Medulla oblongata (tissue), 1 donor: ENCODE measurements around the gene THAP3.
A peak's percentile ranks its signal among the peaks of the same experiment; 100 is the strongest.
"Not testable (repeated sequence)": the region's sequence is repeated elsewhere in the genome, so short reads cannot be mapped to it uniquely, and the experiment has no call there.

Source experiments
- DNase-seq: peaks from one replicate; pipeline ENCODE4 v3.0.0-alpha.2; 2015; ENCODE audit errors: extremely low spot score

THAP3 gene

DNA sequence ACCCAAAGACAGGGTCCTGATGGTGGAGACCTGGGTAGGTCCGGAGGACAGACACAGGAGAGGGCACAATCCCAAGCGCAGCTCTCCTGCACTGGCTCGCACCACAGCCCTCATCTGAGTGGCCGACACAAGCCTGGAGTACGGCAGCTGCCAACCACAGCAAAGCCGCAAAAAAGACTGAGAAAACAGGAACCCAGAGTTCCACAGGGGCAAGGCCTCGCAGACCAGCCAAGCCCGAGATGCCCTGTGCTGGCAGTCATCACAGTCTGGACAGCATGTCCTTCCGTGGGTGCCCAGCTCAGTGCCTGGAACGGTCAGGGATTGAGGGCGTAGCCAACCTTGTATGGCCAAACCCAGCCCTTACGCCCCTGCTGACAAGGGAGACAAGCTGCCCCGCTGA, 33.4 kb upstream of the THAP3 start:
- DNase-seq: peak; percentile 49

- no peak for DNase-seq
Measured at GRCh38 chr1:6591644-6592043, 33.0 kb upstream of the THAP3 start.

DNA sequence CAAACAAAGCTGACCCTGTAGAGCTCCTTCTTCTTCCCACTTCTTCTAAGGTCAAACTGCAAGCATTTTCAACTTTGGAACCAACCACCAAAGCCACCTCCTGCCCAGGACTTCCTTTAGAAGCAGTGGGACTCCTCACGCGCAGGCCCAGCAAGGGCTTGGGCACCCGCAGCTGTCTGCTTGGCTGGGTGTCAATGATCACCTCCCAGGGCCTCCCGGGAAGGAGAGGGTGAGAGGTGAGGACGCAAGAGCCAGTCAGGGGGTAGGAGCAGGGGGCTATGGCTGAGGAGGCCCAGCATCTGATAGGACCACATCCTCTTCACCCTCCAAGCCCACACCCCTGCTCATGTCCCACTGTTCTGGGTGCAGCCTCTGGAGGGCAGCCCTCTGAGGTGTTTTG, 32.2 kb upstream of the THAP3 start:
- DNase-seq: no peak

- no peak for DNase-seq
Measured at GRCh38 chr1:6592865-6593593, 31.6 kb upstream of the THAP3 start.

DNA sequence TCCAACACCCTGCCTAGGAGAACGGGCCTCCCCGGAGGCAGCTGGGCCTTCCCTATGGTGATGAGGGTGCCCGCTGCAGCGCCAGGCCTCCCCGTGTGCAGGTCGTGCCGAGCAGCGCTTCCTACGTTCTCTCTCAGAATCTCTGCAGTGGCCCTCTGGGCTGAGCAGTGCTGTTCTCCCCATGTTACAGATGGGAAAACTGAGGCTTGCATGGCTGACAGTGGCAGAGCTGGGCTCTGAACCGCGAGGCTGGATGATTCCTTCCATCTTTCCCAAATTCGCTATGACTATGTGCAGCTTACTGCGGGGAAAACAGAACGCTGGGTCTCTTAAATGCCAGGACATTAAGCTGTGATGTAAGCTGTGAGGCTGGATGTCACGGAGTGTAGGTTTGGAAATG, 30.9 kb upstream of the THAP3 start:
- DNase-seq: no peak

- no peak for DNase-seq
Measured at GRCh38 chr1:6594977-6595740, 29.5 kb upstream of the THAP3 start.

GRCh38 chr1:6596351-6596750, 28.3 kb upstream of the THAP3 start:
- DNase-seq: no peak

GRCh38 chr1:6596886-6597776, 27.5 kb upstream of the THAP3 start:
- DNase-seq: no peak

GRCh38 chr1:6597777-6598131, 26.9 kb upstream of the THAP3 start:
- no peak for DNase-seq

GRCh38 chr1:6599141-6599975, 25.3 kb upstream of the THAP3 start:
- peak; percentile 44 for DNase-seq

DNA sequence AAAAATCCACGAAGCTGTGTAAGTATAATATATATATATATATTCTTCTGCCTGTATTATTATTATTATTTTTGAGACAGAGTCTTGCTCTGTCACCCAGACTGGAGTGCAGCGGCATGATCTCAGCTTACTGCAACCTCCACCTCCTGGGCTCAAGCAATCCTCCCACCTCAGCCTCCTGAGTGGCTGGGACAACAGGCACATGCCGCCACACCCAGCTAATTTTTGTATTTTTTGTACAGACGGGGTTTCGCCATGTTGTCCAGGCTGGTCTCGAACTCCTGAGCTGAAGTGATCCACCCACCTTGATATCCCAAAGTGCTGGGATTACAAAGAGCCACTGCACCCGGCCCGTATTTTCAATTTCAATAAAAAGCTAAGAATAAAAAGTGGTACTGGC, 24.7 kb upstream of the THAP3 start:
- DNase-seq: not testable (repeated sequence)

- DNase-seq: no peak
Measured at GRCh38 chr1:6600410-6601048, 24.1 kb upstream of the THAP3 start.

- peak; percentile 92 for DNase-seq
Measured at GRCh38 chr1:6601049-6601922, 23.4 kb upstream of the THAP3 start.

DNA sequence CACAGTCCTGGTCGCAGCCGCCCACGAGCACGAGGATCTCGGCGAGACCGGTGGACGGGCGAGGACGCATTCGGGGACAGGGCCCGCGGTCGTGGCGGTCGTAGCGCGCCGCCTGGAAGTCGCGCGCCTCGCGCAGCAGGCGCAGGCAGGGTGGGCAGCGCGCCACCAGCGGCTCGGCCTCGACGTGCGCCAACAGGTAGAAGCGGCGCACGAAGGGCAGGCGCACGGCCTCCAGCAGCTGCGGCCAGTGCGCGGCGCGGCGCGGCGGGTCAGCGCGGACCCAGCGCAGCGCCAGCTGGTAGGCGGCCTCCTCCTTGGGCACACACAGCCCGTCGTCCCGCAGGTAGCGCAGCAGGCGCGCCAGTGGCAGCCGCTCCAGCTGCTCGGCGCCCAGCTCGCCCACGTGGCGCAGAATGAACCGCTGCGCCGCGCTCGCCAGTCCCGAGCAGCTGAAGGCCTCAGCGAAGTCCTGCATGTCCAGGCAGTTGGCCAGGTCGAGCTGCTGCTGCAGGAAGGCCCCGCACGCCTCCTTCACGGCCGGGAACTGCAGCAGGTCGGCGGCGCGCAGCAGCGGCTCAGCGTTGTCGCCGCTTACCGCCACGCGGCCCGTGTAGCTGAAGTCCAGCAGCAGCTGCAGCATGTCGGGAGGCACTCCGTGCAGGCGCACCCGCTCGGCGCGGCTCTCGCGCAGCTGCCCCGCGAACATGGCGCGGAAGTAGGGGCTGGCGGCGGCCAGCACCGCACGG, 22.6 kb upstream of the THAP3 start:
- DNase-seq: peak; percentile 40

- DNase-seq: peak; percentile 89
Measured at GRCh38 chr1:6602669-6603237, 21.9 kb upstream of the THAP3 start, which contains the start of gene KLHL21. Gene KLHL21, minus strand, starts transcription at chr1:6602869. Its CDS starts 52 bp downstream, at chr1:6602817.

DNA sequence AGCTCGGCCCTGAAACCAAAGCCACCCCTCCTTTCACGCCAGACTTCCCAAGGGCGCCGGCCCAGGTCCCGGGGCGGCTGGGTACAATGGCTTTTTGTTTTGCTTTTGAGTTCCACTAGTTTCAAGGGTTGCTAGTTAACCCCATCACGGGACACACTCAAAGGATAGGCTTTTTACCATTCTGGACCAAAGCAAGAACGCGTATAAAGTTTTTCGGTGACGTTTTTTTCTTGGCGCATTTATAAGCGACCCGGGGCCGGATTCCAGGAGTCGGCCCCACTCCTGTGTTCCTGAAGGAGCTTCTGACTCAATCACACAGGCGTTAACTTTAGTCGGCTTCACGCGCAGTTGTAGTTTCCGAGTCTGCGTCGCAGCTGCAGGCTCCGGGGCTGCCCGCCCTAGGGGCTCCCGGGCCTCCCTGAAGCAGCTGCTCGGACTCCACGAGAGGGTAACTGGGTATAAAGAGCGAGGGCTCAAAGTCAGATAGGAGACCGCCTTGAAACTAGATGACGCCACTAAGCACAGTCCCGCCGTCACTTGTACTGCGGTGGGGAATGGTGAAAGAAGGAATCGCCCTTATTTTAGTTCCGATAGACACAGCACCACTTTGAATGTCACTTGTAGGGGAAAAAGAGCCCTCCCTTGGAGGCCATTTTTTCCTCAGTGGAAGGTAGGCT, 21.3 kb upstream of the THAP3 start:
- DNase-seq: peak; percentile 92

DNA sequence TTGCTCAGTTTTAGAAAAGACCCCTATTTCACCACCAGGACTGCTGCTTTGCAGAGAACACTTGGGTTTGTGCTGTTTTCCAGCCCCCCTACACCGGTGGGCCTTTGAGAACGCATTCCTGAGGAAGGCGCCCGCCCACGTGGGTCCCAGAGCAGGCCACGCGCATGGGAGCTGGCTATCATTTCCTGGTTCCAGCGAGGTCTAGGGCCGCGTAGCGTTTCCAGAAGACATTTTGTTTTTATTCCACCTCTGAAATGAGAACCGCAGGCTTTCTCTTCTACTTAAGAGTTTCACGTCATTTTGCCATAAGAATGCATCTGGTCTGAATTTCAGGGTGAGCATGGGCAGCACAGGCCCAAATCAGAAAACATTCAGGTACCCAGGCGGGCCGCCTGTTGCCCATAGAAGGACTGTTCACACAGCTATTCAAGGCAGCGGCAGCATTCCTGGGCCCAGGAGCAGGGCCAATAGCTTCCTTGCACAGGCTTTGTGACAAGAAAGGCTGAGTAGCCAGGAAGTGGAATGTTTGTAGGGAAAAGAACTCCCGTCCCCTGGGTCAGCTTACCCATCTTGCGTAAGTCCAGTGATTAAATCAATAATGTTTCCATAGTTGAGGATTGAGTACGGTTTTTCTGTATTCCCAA, 20.6 kb upstream of the THAP3 start:
- peak; percentile 78 for DNase-seq
